HG03108 (cell line): ENCODE measurements around the gene MEGF8.
A peak's percentile ranks its signal among the peaks of the same experiment; 100 is the strongest.

ENCODE experiments used
- ATAC-seq: cut with Tn5 transposase; IDR thresholded peaks from one replicate; pipeline ENCODE4 v1.9.1; 2021; ENCODE audit warnings: moderate library complexity; ENCODE audit not compliant: unreplicated experiment

Gene MEGF8

DNA sequence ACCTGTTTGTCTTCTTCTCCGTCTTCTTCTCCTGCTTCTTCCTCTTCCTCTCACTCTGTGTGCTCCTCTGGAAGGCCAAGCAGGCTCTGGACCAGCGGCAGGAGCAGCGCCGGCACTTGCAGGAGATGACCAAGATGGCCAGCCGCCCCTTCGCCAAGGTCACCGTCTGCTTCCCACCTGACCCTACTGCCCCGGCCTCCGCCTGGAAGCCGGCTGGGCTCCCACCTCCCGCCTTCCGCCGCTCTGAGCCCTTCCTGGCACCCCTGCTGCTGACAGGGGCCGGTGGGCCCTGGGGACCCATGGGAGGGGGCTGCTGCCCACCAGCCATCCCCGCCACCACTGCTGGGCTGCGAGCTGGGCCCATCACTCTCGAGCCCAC is 50.7 kb downstream of the MEGF8 start:
- ATAC-seq, result no peak

DNA sequence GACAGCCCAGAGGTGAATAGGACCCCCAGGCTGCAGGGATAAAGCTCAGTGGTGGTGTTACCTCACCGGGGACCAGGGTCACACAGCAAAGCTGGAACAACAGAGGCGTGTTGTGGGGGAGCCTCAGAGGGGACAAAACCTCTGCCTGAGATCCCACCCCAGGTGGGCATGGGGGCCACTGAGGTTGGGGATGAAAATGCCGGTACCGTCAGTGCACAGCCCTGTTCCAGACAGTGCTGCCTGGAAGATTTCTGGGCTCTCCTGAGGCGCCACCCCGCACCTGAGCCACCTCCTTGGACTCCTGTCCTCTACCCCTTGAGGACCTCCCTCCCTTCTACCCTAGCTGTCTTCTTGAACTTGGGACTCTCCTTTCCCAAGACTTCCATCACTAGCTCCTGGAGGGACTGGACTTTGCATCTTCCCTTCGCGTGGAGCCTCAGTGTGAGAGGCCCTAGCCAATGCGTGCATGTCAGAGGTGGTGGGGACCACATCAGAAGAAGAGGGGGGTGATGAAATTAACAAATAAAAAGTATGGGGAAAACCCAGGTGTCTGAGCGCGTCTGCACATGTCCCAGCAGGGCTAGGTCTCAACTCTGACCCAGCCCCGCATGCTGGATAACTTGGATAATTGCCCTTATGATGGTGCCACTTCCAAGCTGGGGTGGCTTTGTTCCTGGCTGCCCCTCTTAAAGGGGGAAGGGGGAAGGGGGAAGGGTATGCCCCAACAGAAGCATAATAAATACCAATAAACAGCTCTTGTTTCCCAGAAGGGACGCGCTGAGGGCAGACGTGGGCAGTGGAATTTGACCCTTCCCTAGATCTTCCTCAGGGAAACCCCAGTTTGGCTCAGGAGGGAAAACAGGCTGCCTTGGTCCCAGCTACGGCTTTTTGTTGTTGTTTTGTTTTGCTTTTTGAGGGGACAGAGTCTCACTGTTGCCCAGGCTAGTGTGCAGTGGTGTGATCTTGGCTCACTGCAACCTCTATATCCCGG is 53.1 kb downstream of the MEGF8 start:
- ATAC-seq, result no peak

DNA sequence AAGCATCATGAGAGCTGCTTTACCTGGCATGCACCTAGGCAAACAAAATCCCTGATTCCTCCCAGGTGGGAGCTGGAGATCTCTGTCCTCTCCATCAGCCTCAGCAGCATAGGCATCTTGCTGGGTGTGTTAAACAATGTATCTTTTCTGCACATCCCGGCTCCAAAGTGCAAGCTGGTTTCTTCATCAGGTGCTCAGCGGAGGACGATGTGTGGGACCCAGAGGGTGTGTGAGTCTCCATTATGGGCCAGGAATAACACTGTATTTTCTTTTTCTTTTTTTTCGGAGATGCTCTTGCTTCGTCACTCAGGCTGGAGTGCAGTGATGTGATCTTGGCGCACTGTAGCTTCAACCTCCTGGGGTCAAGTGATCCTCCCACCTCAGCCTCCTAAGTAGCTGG is 54.7 kb downstream of the MEGF8 start:
- no peak for ATAC-seq

DNA sequence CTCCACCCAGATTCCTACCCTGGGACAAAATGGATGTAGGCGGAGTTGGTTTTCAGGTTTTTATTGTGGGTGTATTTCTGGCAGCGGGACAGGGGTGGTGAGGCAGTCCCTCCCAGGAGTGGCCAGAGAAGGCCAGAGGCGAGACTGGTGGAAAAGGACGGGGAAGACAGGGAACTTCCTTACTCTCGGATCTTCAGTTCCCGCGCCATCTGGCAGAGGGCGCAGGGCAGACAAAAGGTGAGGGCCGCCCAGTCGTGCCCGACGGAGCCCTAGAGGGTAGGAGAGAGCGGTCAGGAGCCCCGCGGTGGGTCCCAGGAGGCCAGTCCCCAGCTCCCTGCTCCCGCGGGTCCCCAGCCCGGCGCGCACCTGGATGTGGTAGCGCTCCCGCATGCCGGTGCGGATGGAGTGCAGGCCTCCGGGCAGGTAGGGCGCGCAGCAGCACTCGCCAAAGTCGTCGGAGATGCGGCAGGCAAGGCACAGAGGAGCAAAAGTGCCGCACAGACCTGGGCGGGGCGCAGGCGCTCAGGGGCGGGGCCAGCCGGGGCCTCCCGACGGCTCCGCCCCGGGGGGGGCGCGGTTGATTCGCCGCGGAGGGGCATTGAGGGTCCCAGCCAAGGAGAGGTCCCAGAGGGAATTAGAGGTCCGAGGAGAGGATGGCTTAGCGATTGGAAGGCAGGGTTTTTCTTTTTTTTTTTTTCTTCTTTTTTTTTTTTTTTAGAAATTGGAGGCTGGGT is 61.7 kb downstream of the MEGF8 start:
- ATAC-seq, result no peak

DNA sequence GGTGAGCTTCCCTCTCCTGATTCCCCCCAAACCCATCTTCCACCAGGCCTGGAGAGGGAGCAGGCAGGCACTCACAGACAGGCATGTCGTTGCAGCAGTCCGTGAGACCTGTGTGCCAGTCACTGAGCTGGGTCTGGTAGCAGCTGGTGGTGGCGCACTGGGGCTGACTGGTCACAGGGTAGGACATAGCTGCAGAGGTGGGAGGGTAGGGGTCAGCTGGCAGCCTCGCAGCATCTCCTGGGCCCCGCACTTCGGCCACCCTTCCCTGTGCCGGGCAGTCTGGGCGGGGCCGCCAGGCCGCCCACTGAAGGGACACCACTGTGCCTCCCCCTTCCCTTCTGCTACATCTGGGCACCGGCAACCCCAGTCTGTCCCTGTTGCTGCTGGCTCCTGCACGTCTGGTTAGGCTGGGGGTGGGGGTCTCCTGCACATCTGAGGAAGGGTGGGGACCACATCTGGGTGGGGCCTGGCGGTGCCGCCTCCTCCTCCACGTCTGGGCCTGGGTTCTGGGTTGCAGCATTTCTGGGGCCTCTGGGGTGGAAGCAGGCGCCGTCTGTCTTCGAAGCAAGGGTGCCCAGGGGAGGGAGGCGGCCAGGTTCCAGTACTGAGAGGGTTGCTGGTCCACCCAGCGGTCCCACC is 63.5 kb downstream of the MEGF8 start:
- ATAC-seq, result no peak

DNA sequence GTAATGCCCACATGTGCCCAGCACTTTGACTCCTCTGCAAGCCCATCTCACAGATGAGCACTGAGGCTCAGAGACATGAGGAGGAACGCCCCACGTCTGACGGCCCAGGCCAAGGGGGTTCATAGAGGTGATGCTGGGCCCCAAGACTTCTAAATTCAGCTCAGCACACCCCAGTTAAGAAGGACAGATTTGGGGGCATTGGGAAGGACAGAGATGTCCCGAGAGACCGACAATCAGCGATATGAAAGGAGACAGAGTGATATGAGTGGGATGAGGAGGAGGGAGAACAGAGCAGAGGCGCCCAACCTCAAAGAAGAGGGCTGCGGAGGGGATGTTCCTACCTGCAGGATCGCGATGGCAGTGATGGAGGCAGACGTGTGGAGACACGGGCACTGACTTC is 64.5 kb downstream of the MEGF8 start, which contains the start of gene CNFN:
TSS of gene CNFN (minus strand) at position 399 of the 400 bp plus-strand sequence. CDS start 1,260 bp downstream, outside the sequence.
- no peak for ATAC-seq

DNA sequence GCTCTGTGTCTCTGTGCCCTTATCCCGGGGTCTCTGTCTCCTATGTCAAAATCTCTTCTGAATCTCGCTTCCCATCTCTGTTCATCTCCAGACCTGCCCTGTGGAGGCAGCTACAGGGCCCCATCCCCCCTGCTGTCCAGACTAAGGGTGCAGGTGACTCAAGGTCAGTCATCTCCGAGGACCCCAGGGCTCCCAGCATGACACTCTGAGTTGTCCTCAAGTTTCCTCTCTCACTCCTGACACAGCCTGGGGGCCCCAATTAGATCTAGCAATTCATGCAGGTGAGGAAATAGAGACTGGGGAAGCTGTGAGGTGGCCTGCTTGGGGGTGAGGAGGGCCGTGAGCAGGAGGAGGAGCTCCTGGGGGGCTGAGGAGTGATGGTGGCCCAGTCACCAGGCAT is 66.7 kb downstream of the MEGF8 start:
- ATAC-seq, result no peak

DNA sequence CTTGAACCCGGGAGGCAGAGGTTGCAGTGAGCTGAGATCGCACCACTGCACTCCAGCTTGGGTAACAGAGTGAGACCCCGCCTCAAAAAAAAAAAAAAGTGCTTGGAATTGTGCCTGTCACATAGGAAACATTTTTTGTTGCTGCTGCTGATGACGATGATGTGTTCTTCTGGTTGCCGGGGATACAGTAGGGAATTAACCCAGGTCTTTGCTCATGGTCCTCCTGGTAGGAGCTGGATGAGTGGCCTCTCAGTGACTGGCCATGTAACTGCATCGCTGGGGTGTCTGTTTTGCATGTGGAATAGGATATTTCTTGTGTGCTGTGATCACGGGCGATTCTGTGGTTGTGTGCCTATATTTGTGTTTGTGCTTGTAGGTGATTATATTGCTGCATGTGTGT is 69.3 kb downstream of the MEGF8 start:
- no peak for ATAC-seq

DNA sequence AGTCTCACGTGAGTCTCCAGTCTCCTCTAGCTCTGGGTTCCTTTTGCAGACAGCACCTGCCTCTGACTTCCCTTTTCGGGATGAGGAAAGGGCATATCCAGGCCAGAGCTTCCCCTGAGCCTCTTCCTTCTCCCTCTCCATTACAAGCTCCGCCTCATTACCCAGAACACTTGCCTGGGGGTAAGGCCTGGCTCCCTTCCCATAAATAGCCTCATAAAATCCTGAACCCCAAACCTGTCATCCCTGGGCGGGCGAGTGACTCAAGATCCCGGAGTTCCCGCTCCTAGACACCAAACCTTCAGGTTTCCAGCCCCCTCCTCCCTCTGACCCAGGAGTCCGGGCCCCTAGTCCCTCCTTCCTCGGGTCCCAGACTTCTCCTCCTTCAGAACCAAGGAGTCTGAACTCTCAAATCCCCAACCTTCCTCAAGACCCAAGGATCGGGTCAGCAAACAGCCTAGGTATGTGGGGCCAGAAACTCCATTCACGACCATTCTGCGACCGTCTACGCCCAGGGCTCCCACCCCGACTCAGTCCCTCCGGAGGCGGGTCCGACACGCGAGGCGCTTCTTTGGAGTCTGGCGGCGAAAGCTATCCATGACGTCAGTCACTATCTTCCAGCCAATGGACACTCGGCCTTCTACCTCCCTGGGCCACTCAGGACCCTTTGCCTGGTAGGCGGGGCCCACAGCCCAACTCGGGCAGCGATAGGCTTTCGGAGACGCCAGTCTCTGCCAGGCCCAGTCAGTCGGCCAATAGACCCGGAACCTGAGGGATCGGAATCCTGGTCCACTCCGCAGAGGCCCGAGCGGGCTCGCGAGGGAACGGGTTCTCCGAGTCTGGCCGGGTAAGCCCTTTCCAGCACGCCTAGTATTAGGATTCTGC is 71.2 kb downstream of the MEGF8 start:
- peak; percentile 98 for ATAC-seq

DNA sequence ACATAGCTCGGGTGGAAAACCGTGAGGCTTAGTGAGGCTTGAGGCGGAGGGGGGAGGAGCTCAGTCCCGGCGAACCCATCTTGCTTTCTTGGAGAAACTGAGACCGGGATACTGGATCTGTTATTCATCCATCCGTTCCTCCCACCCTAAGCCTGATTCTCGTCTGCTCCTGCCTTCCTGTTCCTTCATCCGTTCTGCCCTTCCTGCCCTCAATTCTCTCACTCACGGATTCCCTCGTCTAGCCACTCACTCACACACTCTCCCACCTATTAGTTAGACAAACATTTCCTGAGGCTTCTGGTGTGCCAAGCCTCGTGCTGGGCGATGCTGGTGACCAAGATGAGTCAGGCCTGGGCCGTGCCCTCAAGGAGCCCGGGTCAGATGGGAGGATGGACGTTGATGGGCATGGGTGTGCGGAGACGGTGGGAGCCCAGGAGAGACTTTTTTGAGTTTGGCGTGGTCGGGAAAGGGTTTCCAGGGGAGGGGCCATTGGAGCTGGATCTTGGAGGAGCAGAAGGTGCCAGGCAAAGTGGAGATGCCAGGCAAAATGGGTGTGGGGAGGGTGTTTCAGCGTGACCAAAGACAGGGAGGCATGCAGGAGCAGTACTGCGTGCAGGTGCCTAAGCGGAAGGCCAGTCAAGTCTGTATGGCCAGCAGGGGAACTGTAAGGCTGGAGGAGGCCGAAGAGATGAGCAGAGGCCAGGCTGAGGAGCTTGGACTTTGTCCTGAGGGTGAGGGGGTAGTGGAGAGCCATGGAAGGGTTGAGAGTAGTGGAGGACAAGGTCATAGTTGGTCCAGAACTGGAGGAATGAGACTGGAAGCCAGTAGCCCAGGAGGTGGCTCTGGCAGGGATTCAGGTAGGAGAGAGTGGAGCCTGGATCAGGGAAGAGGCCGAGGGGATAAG is 72.1 kb downstream of the MEGF8 start:
- no peak for ATAC-seq

DNA sequence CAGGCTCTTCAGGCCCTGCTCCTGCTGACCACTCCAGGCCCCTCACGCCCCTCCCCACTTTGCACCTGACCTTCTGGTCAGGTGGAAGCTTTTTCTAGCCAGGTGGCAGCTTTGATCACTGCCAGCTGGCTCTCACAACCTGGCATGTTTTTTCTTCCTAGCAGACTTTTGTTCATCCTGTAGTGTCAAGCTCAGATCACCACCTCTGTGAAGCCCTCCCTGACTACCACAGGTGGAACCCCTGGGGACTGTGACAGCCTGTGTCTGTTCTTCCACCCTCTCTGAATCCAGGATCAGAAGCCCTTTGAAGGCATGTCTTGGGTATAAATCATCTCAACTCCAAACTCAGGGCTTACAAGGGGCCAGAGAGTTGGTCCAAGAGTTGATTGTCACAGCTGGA is 75.0 kb downstream of the MEGF8 start:
- no peak for ATAC-seq

DNA sequence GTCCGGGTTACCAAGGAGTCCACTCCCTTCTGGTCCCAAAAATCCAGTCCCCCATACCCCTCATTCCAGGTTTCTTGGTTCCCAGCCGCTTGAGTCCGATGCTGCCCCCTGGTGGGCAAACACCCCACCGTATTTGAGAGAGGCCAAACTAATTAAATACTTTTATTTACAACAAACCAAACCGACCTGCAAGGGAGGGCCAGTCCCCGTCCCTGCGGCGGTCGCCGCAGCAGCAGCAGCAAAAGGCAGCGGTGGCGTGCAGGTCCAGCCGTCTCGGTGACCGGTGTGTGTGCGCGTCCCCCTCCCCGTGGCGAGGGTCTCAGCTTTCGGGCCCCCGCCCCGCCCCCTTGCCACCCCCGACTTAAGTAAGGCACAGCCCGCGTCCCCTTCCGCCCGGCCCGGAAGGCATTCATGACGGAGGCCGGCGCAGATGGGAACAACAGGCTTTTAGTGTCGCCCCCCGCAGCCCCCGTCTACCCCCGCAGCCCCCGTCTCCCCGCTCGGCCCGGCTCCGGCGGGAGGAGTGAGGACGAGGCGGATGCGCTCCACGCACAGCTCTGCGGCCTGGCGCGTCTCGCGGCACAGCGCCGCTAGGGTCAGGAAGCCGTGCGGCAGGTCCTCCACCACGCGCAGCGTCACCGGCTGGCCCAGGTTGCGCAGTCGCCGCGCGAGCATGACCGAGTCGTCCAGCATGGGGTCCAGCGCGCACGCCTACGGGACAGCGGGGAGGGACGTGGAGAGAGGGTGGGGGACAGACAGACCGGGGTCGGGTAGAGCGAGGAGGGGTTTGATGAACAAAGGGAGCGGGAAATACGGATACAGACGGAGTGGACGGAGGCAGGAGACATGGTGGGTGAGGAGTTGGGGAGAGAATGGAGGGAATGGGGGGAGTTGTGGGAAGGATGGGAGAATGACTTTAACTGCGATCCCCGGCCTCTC is 76.2 kb downstream of the MEGF8 start:
- ATAC-seq, result no peak

DNA sequence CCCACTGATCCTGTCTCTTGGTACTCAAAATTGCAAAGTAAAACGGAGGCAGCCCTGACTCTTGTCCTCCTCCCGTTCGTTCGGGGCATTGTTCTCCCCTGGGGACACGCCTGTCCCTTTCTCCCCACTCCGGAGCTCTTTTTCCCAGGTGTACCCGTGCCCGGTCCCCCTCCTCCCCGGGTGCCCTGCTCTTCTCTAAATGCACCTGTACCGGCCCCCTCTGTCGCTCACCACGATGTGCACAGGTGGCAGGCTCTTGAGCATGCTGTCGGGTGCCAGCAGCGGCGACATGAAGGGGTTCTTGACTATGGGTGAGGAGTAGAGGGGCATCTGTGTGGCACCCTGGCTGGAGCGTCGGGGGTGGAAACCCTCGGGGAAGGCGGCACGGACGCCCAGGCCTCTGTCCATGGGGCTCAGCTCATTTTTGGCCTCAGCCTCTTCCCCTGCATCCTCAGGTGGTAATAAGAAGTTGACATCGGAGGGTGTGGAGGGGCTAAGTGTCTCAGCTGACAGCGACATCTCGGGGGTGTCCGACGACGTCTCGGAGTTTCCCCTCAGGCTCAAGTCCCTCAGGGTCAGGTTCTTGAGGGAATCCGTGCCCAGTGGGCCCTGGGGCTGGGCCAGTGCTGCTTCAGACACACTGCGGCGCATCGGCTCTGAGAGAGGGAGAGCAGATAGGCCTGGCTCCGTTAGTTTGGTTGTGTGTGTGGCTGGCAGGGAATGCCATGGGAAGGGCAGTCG is 77.1 kb downstream of the MEGF8 start:
- ATAC-seq, result no peak

DNA sequence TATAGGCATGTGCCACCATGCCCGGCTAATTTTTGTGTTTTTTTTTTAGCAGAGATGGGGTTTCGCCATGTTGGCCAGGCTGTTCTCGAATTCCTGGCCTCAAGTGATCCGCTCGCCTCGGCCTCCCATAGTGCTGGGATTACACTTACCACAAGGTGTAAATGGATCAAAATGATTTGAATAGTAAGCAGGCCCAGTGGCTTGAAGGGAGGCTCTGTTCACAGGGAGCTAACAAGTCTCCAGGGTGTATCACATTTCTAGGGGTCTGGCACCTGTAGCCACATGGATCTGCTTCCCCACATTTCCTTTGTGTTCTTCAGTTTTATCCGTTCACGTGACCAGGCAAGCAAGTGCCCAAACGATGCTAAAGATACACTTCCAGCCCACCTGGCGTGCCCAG is 78.2 kb downstream of the MEGF8 start:
- ATAC-seq, result no peak

DNA sequence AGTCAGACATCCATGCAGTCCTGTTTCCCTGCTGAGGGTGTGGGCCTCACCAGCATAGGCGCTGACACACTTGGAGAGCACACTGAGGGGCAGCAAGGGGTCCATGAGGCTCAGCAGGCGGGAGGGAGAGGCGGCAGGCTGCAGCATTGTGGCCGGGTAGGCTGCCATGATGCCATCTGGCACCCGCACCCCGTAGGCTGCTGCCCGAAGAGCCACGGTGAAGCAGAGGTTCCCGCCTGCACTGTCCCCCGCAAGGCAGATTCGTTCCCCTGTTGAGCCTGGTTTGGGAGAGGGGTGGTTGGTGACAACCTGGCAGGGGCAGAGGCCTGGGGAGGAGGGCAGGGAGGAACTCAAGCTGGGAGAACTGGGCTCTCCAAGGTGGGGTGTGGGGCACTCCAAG is 80.7 kb downstream of the MEGF8 start:
- no peak for ATAC-seq

DNA sequence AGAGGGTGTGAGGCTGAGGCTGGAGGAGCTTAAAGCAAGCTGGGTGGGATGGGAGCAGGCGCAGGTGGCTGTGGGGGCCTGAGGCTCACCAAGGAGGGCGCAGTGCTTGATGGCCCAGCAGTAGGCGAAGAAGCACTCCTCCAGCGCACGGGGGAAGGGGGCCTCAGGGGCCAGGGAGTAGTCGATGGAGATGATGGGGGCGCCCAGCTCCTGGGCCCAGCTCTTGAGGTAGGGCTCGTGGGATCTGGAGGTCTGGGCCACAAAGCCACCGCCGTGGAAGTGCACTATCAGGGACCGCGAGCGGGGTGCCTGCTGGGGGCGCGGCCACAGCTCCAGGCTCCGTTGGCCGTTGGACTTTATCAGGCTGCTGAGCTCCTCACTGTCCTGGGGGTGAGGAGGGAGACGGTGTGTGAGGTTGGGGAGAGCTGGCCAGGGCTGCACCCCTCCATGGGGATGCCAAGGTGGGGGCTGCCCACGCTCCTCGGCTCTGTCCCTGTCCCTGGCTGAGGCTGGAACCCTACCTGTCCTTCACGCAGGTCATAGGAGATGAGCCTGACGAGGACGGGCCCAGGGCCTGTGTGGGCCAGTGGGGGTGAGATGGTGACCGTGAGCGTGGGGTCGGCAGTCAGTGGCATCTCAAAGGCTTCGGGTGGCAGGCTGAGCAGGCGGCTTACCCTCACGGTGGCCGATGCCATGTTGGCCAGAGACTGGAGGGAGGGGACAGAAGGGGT is 81.8 kb downstream of the MEGF8 start:
- ATAC-seq, result no peak

DNA sequence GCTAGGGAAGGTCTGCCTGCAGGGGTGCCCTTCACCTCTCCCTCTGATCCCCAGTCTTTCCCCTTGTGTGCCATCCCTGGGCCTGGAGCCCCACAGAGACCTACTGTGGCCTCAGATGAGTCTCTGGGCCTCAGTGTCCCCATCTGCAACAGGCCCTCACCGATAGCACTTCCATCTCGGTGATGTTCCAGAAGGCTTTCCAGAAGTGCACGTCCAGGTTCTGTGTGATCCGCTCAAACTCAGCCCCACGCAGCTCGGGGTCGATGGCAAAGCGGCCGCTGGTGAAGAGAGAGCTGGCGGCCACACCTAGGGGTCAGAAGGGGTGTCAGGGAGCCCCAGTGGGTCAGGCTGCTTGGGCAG is 82.4 kb downstream of the MEGF8 start:
- ATAC-seq, result no peak
